HCT116 (cell line): ENCODE data around the gene ARMH1. TPM values are rescaled to one million over a fixed set of nuclear protein-coding genes. Genes with fewer than 3 reads are reported as not detected.
A peak's percentile ranks its signal among the peaks of the same experiment; 100 is the strongest.

Experiments used
- ATAC-seq: fragments of 200-7000 bp; cut with Tn5 transposase; 2 replicates; pipeline ENCODE4 v1.9.1; 2020; ENCODE audit warnings: mild to moderate bottlenecking, moderate library complexity
- BruUV-seq: library from RNA; stranded (reverse); fragments of 400-500 nt; replicated peaks from 2 replicates; lab custom pipeline; 2021; lab: Mats Ljungman, UMichigan
- CTCF ChIA-PET: fragments of 300-600 bp; sonication (Branson Sonifier 250); formaldehyde crosslinking; loops from one replicate; lab custom pipeline; 2021; ENCODE audit warnings: antibody characterized with exemption; lab: Charles Lee
- POLR2A ChIA-PET: fragments of 300-600, 350-600 bp; sonication (Branson Sonifier 250); formaldehyde crosslinking; loops from one replicate; lab custom pipeline; 2021; ENCODE audit warnings: antibody characterized with exemption; lab: Charles Lee
- RAD21 ChIA-PET, 2 experiments: fragments of 300-600 bp; sonication (Branson Sonifier 250); formaldehyde crosslinking; loops; one replicate each; lab custom pipeline; 2023; ENCODE audit warnings: low total read pairs in 2 of 2; ENCODE audit not compliant: uncharacterized antibody in 2 of 2, unreplicated experiment in 2 of 2, low non-redundant PET in 1 of 2; lab: Charles Lee
- DNase-seq: peaks from one replicate; pipeline ENCODE4 v3.0.0-alpha.2; 2010; ENCODE audit warnings: low read depth, low spot score
- H2AFZ ChIP-seq: fragments of 200-600 bp; shearing (Covaris generic), sonication (generic); 2 replicates; pipeline ENCODE4 v1.6.1; 2017; ENCODE audit warnings: low read depth, mixed run types, mixed read lengths, antibody characterized with exemption, low read length; ENCODE audit not compliant: poor library complexity, severe bottlenecking
- H3K27ac ChIP-seq: 2 replicates; pipeline ENCODE4 v1.5.1; 2012; ENCODE audit warnings: low read depth, low read length
- H3K27me3 ChIP-seq: fragments of 200-600 bp; sonication (generic); 2 replicates; pipeline ENCODE4 v1.6.1; 2016; ENCODE audit warnings: mixed run types, low read length, mixed read lengths; ENCODE audit not compliant: insufficient read depth
- H3K36me3 ChIP-seq, 2 experiments: fragments of 200-500 bp in 1 of 2; fragments of 200-600 bp in 1 of 2; sonication (Bioruptor generic) in 1 of 2; sonication (generic) in 1 of 2; 2 replicates each; pipeline versions ENCODE4 v1.5.1 to v1.6.1; 2014 to 2016; ENCODE audit warnings: low read length in 2 of 2, inconsistent platforms in 1 of 2, mixed read lengths in 1 of 2, mixed run types in 1 of 2; ENCODE audit not compliant: insufficient read depth in 2 of 2, control insufficient read depth in 1 of 2
- H3K4me1 ChIP-seq, 2 experiments: fragments of 200-600 bp in 1 of 2; sonication (generic) in 1 of 2; 2 replicates each; pipeline versions ENCODE4 v1.5.1 to v1.6.1; 2012 to 2017; ENCODE audit warnings: low read length in 2 of 2, inconsistent platforms in 1 of 2, mild to moderate bottlenecking in 1 of 2, mixed read lengths in 1 of 2, mixed run types in 1 of 2, moderate library complexity in 1 of 2; ENCODE audit not compliant: insufficient read depth in 2 of 2, control insufficient read depth in 1 of 2
- H3K4me2 ChIP-seq: fragments of 200-600 bp; sonication (generic); 2 replicates; pipeline ENCODE4 v1.6.1; 2017; ENCODE audit warnings: mixed run types, low read length, mixed read lengths
- H3K4me3 ChIP-seq, 2 experiments: fragments of 200-600 bp in 1 of 2; sonication (generic) in 1 of 2; replicated peaks in 1 of 2; 2 replicates each; pipeline ENCODE4 v1.5.1; 2011 to 2016; ENCODE audit warnings: low read length in 2 of 2, control low read depth in 1 of 2, low read depth in 1 of 2, mild to moderate bottlenecking in 1 of 2, mixed read lengths in 1 of 2, mixed run types in 1 of 2
- H3K79me2 ChIP-seq: fragments of 200-600 bp; sonication (generic); 2 replicates; pipeline ENCODE4 v1.6.1; 2017; ENCODE audit warnings: mild to moderate bottlenecking, mixed run types, low read length, moderate library complexity, mixed read lengths; ENCODE audit not compliant: insufficient read depth
- H3K9ac ChIP-seq: fragments of 200-600 bp; sonication (generic); 2 replicates; pipeline ENCODE4 v1.6.1; 2016; ENCODE audit warnings: low read length, mixed read lengths
- H3K9me2 ChIP-seq: fragments of 200-600 bp; sonication (generic), shearing (Covaris generic); 2 replicates; pipeline ENCODE4 v1.6.1; 2017; ENCODE audit warnings: mixed run types, mild to moderate bottlenecking, moderate library complexity; ENCODE audit not compliant: insufficient read depth
- H3K9me3 ChIP-seq, 2 experiments: fragments of 200-500 bp in 1 of 2; fragments of 200-600 bp in 1 of 2; sonication (Bioruptor generic) in 1 of 2; sonication (generic) in 1 of 2; 2 replicates each; pipeline ENCODE4 v1.6.1; 2014 to 2017; ENCODE audit warnings: low read length in 2 of 2, mixed read lengths in 2 of 2, inconsistent platforms in 1 of 2, low read depth in 1 of 2, mild to moderate bottlenecking in 1 of 2, mixed run types in 1 of 2, moderate library complexity in 1 of 2; ENCODE audit not compliant: control insufficient read depth in 1 of 2, insufficient read depth in 1 of 2
- H4K20me1 ChIP-seq: fragments of 200-600 bp; sonication (generic), shearing (Covaris generic); 2 replicates; pipeline ENCODE4 v1.6.1; 2017; ENCODE audit warnings: mixed run types, mild to moderate bottlenecking, moderate library complexity; ENCODE audit not compliant: insufficient read depth
- CTCF ChIP-seq, 3 experiments: fragments of 200-600 bp in 1 of 3; sonication (generic) in 1 of 3; IDR thresholded peaks in 2 of 3; conservative IDR thresholded peaks in 1 of 3; 2 replicates each; pipeline ENCODE4 v1.5.1; 2012 to 2017; ENCODE audit warnings: low read depth in 2 of 3, low read length in 2 of 3, antibody characterized with exemption in 1 of 3, borderline replicate concordance in 1 of 3, control low read depth in 1 of 3, mild to moderate bottlenecking in 1 of 3, mixed read lengths in 1 of 3, mixed run types in 1 of 3, moderate library complexity in 1 of 3; ENCODE audit not compliant: insufficient read depth in 1 of 3
- EGR1 ChIP-seq: IDR thresholded peaks from 2 replicates; pipeline ENCODE4 v1.6.1; 2012; ENCODE audit warnings: low read depth
- EZH2 ChIP-seq: fragments of 200-600 bp; sonication (generic); IDR thresholded peaks from 2 replicates; pipeline ENCODE4 v1.6.1; 2017; ENCODE audit warnings: antibody characterized with exemption, mixed run types
- JUND ChIP-seq: IDR thresholded peaks from 2 replicates; pipeline ENCODE4 v1.6.1; 2012
- POLR2A ChIP-seq: IDR thresholded peaks from 2 replicates; pipeline ENCODE4 v1.7.0; 2011; ENCODE audit warnings: borderline replicate concordance; ENCODE audit not compliant: insufficient read depth, insufficient read length; ENCODE audit errors: extremely low read depth
- POLR2AphosphoS5 ChIP-seq: IDR thresholded peaks from 2 replicates; pipeline ENCODE4 v1.6.1; 2011; ENCODE audit warnings: mild to moderate bottlenecking, low read depth, low read length, moderate library complexity
- RAD21 ChIP-seq: IDR thresholded peaks from 2 replicates; pipeline ENCODE4 v1.6.1; 2012; ENCODE audit warnings: low read depth, mild to moderate bottlenecking
- REST ChIP-seq: IDR thresholded peaks from 2 replicates; pipeline ENCODE4 v1.6.1; 2012; ENCODE audit warnings: low read depth
- SP1 ChIP-seq: IDR thresholded peaks from 2 replicates; pipeline ENCODE4 v1.6.1; 2012; ENCODE audit warnings: low read depth
- SRF ChIP-seq: IDR thresholded peaks from 2 replicates; pipeline ENCODE4 v1.6.1; 2012; ENCODE audit warnings: low read depth
- TCF7L2 ChIP-seq: IDR thresholded peaks from 2 replicates; pipeline ENCODE4 v1.7.0; 2011; ENCODE audit warnings: borderline replicate concordance, inconsistent platforms; ENCODE audit not compliant: insufficient read depth, insufficient read length; ENCODE audit errors: extremely low read depth
- ZBTB33 ChIP-seq: IDR thresholded peaks from 2 replicates; pipeline ENCODE4 v1.6.1; 2011; ENCODE audit warnings: mild to moderate bottlenecking, low read length, moderate library complexity; ENCODE audit not compliant: insufficient replicate concordance; ENCODE audit errors: extremely low read depth
- intact Hi-C: fragments of 100-400 bp; cut with micrococcal nuclease; formaldehyde crosslinking; loops from 2 replicates; pipeline ENCODE4 v1.10.0; 2022
- total RNA-seq: library from RNA; stranded (reverse); gene quantifications from one replicate; pipeline ENCODE4 v1.2.1, GENCODE V29; 2021; ENCODE audit not compliant: unreplicated experiment
- TF ChIP-seq, protein P1 (sequence below): IDR thresholded peaks from 2 replicates; pipeline ENCODE4 v1.6.1; 2012

Gene ARMH1
- total RNA-seq, 1 experiment from 2014 or later, result 3.2 TPM

GRCh38 chr1:44655609-44656008, 18.9 kb upstream of the ARMH1 start:
- CTCF ChIA-PET, result interaction anchor here (1.0 to 1.6 kb wide), 3 partner anchors 8 to 41 kb away, joined by 3 to 9 read pairs (median 3); partner anchors contain the start of genes ARMH1 and TMEM53
- intact Hi-C loops, result loop anchor here (10.0 kb wide), 1 partner anchor 551 kb away; no protein-coding TSS in a partner anchor
- H3K27ac ChIP-seq, result no peak overlapping the region
- H3K9me3 ChIP-seq, result no peaks in the 10 kb centered on the region
- H3K9ac ChIP-seq, result no peak overlapping the region
- POLR2A ChIA-PET, result interaction anchor here (1.1 to 1.2 kb wide), 2 partner anchors 19 to 66 kb away, joined by 3 to 4 read pairs; partner anchors contain the start of genes ARMH1 and TMEM53
- ATAC-seq, result peak; percentile 81
- TF ChIP-seq EZH2 (no peak), RAD21 (peak; percentile 79), CTCF (IDR thresholded peaks at IDR 0.05 in 2 of 3, conservative IDR thresholded peaks at IDR 0.05 in 1 of 3; ENCODE audit: borderline replicate concordance in 1 of 3, insufficient read depth in 1 of 3, low read depth in 2 of 3, low read length in 2 of 3) (peak; percentile 61 to 96 (median 87); a peak in 5 of 6 replicates), EGR1 (no peak), SP1 (no peak), REST (no peak), ZBTB33 (no peak), TCF7L2 (no peak), JUND (no peak), POLR2A (no peak), POLR2AphosphoS5 (no peak), SRF (no peak)
- TF ChIP-seq, protein P1, sequence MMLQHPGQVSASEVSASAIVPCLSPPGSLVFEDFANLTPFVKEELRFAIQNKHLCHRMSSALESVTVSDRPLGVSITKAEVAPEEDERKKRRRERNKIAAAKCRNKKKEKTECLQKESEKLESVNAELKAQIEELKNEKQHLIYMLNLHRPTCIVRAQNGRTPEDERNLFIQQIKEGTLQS, result no peak
- TF ChIP-seq, all 23 proteins: peak for 2
- Histone ChIP-seq H3K36me3 (peaks cover 4 to 6% of the 10 kb centered on the region in 2 experiments; a peak in 3 of 4 replicates), H2AFZ (no peak overlapping the region), H4K20me1 (no peaks in the 10 kb centered on the region), H3K4me2 (no peak overlapping the region), H3K4me1 (no peaks in the 10 kb centered on the region), H3K79me2 (no peaks in the 10 kb centered on the region), H3K4me3 (no peak overlapping the region), H3K27me3 (no peaks in the 10 kb centered on the region), H3K9me2 (no peaks in the 10 kb centered on the region)
- RAD21 ChIA-PET, result interaction anchor here in 1 of 2 experiments (1.0 kb wide), 1 partner anchor 21 kb away, joined by 3 read pairs; no protein-coding TSS in a partner anchor
- DNase-seq, result no peak
- no TSS peak for BruUV-seq
